Effector memory CD4-positive, alpha-beta T cell (primary cell): Measurements from ENCODE around the gene DENND2C.

ENCODE experiments used
- DNase-seq, 3 donors: peaks; one replicate each; pipeline ENCODE4 v3.0.0-alpha.2; 2020
- H3K27ac ChIP-seq: 2 replicates; pipeline ENCODE4 v1.7.0; 2013; ENCODE audit warnings: mild to moderate bottlenecking, low read length, moderate library complexity; ENCODE audit not compliant: insufficient read depth, poor library complexity, severe bottlenecking
- H3K27me3 ChIP-seq: replicated peaks from 2 replicates; pipeline ENCODE4 v1.7.0; 2013; ENCODE audit warnings: mild to moderate bottlenecking, low read length; ENCODE audit not compliant: insufficient read depth, control insufficient read depth, poor library complexity, severe bottlenecking
- H3K36me3 ChIP-seq: 2 replicates; pipeline ENCODE4 v1.7.0; 2013; ENCODE audit warnings: mild to moderate bottlenecking, low read length, moderate library complexity; ENCODE audit not compliant: control insufficient read depth, insufficient read depth
- H3K4me1 ChIP-seq: 2 replicates; pipeline ENCODE4 v1.7.0; 2013; ENCODE audit warnings: low read length, mild to moderate bottlenecking; ENCODE audit not compliant: control insufficient read depth, insufficient read depth, poor library complexity, severe bottlenecking
- H3K4me3 ChIP-seq: 2 replicates; pipeline ENCODE4 v1.7.0; 2013; ENCODE audit warnings: low read length, low read depth, mild to moderate bottlenecking; ENCODE audit not compliant: insufficient read depth, poor library complexity, severe bottlenecking
- H3K9me3 ChIP-seq: 2 replicates; pipeline ENCODE4 v1.7.0; 2013; ENCODE audit warnings: mild to moderate bottlenecking, low read length, moderate library complexity; ENCODE audit not compliant: control insufficient read depth
- total RNA-seq, 3 donors: gene quantifications; one replicate each; lab custom pipeline; 2026; lab: John Stamatoyannopoulos, UW

The DENND2C gene, protein sequence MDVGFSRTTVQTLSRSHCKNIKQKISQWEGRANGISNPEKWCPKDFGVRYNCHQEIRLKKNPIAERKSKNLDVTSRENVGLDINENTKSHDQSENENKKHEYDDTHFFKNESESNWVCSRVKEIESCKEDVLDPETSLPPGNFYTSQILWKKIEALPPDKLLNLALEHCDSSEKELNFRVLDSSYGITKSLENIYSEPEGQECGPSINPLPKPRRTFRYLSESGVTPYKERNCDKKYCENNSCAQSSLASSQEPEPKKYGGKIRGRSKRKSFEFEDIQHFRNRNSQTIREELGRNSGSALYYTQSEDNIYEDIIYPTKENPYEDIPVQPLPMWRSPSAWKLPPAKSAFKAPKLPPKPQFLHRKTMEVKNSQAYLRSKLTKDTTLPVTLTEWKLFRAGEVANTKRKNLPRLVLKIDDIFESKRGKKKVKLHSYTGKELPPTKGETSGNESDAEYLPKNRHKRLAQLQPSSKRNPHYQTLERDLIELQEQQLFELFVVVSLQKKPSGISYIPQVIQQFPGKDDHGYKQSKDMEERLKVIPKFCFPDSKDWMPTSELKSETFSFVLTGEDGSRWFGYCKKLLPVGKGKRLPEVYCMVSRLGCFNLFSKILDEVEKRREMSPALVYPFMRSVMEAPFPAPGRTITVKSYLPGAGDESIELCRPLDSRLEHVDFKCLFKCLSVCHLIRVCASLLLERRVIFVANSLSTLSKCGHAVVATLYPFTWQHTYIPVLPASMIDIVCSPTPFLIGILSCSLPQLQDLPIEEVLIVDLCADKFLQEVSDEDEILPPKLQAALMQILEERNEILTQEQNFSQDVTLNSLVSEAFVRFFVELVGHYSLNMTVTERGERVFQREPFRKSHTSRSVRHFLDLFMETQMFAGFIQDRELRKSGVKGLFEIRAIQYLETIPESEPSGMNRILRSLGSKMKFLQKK
- 1.2 to 3.3 (median 2.6) reads per million in 3 donors for total RNA-seq

DNA sequence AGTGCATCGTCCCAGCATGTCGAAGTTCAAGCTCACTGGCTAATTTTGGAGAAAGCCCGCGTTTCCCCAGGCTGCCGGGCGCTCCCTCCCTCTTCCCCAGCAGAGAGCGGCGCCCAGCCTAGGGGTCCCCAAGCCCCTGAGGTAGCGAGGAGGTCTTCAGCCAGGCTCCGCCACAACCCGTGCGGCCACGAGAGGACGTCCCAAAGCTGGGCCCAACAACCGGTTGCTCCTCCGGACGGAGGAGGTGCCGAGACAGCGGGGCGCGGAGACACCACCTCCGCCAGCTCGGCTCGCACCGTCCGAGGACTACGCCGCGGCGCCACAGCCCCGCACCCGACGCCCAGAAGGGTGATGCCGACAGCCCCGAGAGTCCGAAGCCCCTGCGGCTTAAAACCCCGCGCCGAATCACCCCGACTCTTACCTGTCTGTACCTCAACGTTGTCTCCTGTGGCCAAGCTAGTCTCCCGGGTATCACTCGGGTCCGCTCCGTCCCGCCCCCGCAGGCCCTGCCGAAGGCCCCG is at the start of gene DENND2C:
TSS of gene DENND2C (minus strand) at position 488 of the 521 bp plus-strand sequence. CDS start 44,065 bp downstream, outside the sequence.
- no peak for DNase-seq
- peak within 1 kb of the TSS; percentile 81 for H3K4me3 ChIP-seq
- H3K27me3 ChIP-seq: no peaks in the 10 kb centered on the region
- H3K36me3 ChIP-seq: no peaks in the 10 kb centered on the region
- H3K9me3 ChIP-seq: no peaks in the 10 kb centered on the region
- peak within 1 kb of the TSS; percentile 22 for H3K27ac ChIP-seq
- H3K4me1 ChIP-seq: peaks cover 4% of the 10 kb centered on the region

- no peak overlapping the region for H3K27ac ChIP-seq
- H3K36me3 ChIP-seq: peaks cover 66% of the 10 kb centered on the region
- peaks cover 10% of the 10 kb centered on the region for H3K4me1 ChIP-seq
- no peaks in the 10 kb centered on the region for H3K9me3 ChIP-seq
- DNase-seq: no peak
- no peak overlapping the region for H3K4me3 ChIP-seq
- no peaks in the 10 kb centered on the region for H3K27me3 ChIP-seq
Observed at GRCh38 chr1:114719424-114719787, 49.6 kb upstream of the DENND2C start.

DNA sequence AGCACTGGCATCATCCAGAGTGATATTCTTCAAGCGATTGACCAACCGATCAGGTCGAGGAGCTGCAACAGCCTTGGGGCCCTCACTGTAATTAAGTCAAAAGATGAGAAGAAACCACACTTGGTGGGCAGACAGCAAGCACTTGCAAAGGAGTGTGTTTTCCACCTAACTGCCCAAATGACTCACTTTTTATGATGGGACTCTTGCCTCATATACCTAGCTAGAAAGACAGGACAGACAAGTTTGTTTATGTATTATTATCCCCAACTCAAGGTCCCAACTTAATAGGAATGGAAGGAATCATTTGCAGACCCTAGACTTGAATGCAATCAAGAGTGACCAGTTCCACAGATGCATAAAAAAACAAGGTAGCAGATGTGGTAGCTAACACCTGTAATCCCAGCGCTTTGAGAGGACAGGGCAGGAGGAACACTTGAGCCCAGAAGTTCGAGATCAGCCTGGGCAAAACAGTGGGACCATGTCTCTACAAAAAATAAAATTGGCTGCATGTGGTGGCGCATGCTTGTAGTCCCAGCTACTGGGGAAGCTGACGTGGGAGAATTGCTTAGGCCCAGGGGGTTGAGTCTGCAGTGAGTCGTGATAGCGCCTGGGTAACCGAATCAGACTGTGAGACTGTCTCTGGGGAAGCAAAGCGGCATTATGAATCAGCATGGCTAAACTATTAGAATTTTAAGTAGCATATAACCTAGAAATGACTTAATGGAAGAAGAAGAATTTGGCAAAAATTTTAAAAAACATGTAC is 49.0 kb upstream of the DENND2C start:
- H3K4me3 ChIP-seq: no peak overlapping the region
- no peaks in the 10 kb centered on the region for H3K9me3 ChIP-seq
- no peak for DNase-seq
- no peak overlapping the region for H3K27ac ChIP-seq
- H3K27me3 ChIP-seq: no peaks in the 10 kb centered on the region
- peaks cover 67% of the 10 kb centered on the region for H3K36me3 ChIP-seq
- H3K4me1 ChIP-seq: peaks cover 10% of the 10 kb centered on the region

- Histone ChIP-seq H3K4me1 (peaks cover 10% of the 10 kb centered on the region), H3K4me3 (peak within 1 kb of the TSS; percentile 78), H3K27ac (peak within 1 kb of the TSS; percentile 96), H3K36me3 (peaks cover 65% of the 10 kb centered on the region), H3K27me3 (no peaks in the 10 kb centered on the region), H3K9me3 (no peaks in the 10 kb centered on the region)
- peak; percentile 90 to 93 (median 90) for DNase-seq
Observed at GRCh38 chr1:114716304-114717170, 46.7 kb upstream of the DENND2C start, which contains the start of gene NRAS. TSS of gene NRAS (minus strand) at chr1:114716771. CDS start at chr1:114716160, 611 bp downstream.

DNA sequence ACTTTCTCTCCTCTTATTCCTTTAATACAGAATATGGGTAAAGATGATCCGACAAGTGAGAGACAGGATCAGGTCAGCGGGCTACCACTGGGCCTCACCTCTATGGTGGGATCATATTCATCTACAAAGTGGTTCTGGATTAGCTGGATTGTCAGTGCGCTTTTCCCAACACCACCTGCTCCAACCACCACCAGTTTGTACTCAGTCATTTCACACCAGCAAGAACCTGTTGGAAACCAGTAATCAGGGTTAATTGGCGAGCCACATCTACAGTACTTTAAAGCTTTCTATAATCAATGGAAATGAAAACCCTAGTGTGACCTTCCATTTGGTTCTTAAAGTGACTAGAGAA is 46.1 kb upstream of the DENND2C start:
- no peak for DNase-seq
- peaks cover 10% of the 10 kb centered on the region for H3K4me1 ChIP-seq
- H3K27me3 ChIP-seq: no peaks in the 10 kb centered on the region
- H3K4me3 ChIP-seq: peak overlapping the region; percentile 78
- H3K9me3 ChIP-seq: no peaks in the 10 kb centered on the region
- peaks cover 60% of the 10 kb centered on the region for H3K36me3 ChIP-seq
- peak overlapping the region; percentile 96 for H3K27ac ChIP-seq

- DNase-seq: no peak
- Histone ChIP-seq H3K4me3 (no peak overlapping the region), H3K27ac (no peak overlapping the region), H3K4me1 (peaks cover 10% of the 10 kb centered on the region), H3K27me3 (no peaks in the 10 kb centered on the region), H3K36me3 (peaks cover 56% of the 10 kb centered on the region), H3K9me3 (no peaks in the 10 kb centered on the region)
Observed at GRCh38 chr1:114712977-114713376, 43.1 kb upstream of the DENND2C start.

GRCh38 chr1:114710360-114710759 is 40.5 kb upstream of the DENND2C start:
- H3K4me1 ChIP-seq: no peaks in the 10 kb centered on the region
- no peak overlapping the region for H3K4me3 ChIP-seq
- H3K27me3 ChIP-seq: no peaks in the 10 kb centered on the region
- no peak for DNase-seq
- H3K9me3 ChIP-seq: no peaks in the 10 kb centered on the region
- H3K36me3 ChIP-seq: peaks cover 72% of the 10 kb centered on the region
- no peak overlapping the region for H3K27ac ChIP-seq

GRCh38 chr1:114707604-114708003 is 37.8 kb upstream of the DENND2C start:
- no peaks in the 10 kb centered on the region for H3K9me3 ChIP-seq
- H3K4me3 ChIP-seq: no peak overlapping the region
- no peak for DNase-seq
- no peaks in the 10 kb centered on the region for H3K27me3 ChIP-seq
- H3K27ac ChIP-seq: no peak overlapping the region
- H3K36me3 ChIP-seq: peaks cover 57% of the 10 kb centered on the region
- H3K4me1 ChIP-seq: no peaks in the 10 kb centered on the region

DNA sequence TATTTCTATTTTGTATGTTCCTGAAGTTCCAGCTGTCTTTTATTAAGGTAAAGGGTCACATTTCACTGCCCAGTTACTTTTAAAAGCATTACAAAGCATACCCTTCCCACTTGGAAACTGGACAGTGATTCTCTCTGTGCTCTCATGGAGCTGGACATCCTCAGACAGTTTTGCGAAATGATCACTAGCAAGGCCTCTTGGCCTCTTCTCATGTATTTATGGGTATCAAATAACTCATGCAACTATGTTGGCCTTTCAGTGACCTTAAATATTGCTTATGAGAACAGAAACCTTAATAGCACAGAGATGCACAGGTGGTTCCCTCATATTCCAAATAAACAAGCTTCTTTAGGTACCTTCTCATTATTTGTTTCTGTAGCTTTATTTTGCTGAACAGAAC is 33.4 kb upstream of the DENND2C start:
- H3K9me3 ChIP-seq: no peaks in the 10 kb centered on the region
- peaks cover 27% of the 10 kb centered on the region for H3K36me3 ChIP-seq
- no peak overlapping the region for H3K27ac ChIP-seq
- H3K27me3 ChIP-seq: no peaks in the 10 kb centered on the region
- H3K4me3 ChIP-seq: no peak overlapping the region
- no peaks in the 10 kb centered on the region for H3K4me1 ChIP-seq
- DNase-seq: no peak
